Ramos (cell line): Measurements from ENCODE around the gene PROM1.

Experiments used
- in situ Hi-C: fragments of 300-500 bp; cut with MboI; formaldehyde crosslinking; loops from one replicate; pipeline ENCODE4 v1.14.3; 2022; ENCODE audit warnings: low sequenced_read_pairs; ENCODE audit not compliant: unreplicated experiment

Gene PROM1

DNA sequence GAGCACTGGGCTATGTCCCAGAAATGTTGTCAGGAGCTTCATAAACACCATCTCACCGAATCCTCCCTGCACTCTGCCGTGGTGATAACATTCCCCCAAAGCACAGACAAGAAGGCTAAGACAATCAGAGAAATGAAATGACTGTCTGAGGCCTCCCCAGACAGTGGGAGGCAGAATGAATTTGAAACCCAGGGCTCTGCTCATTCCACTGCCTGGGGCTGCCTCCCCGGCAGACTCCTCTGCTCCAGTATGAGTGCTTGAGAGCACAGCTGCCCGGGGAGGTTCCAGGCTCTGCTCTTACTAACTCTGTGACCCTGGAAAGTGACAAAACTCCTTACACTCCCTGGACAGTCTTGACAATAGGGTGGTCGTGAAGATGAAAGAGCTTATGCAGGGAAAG, 154.9 kb downstream of the PROM1 start:
- in situ Hi-C loops: no loop called here

GRCh38 chr4:15926486-15926885, 157.3 kb downstream of the PROM1 start:
- in situ Hi-C loops: no loop called here

GRCh38 chr4:15925830-15926229, 158.0 kb downstream of the PROM1 start:
- in situ Hi-C loops: no loop called here

DNA sequence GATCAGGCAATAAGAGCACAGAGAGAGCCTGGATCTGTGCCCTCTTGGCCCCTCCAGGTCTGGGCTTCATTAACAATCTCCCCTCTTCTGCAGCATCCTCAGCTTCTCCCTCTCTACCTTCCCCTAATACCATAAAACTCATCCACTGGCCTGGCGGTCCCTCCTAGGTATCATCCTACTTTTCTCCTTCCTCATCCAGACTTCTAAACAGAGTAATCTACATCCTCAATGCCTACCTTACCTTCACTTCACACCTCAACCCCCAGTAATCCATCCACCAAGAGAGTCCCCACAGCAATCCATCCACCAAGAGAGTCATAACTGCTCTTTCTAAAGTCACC, 162.3 kb downstream of the PROM1 start:
- in situ Hi-C loops: no loop called here

GRCh38 chr4:15920723-15921591, 162.9 kb downstream of the PROM1 start:
- in situ Hi-C loops: no loop called here

GRCh38 chr4:15918484-15919129, 165.2 kb downstream of the PROM1 start:
- in situ Hi-C loops: no loop called here
